ENCODE results near the gene MECR.

The MECR gene

GRCh38 chr1:29197993-29198392 lies 32.7 kb downstream of the MECR start:
- DNase-seq (ENCODE audit: low read depth) = no peak
- no peak for TF ChIP-seq CTCF (IDR thresholded peaks at IDR 0.05; ENCODE audit: control insufficient read depth, extremely low read depth, insufficient read depth)
- H3K4me3 ChIP-seq (ENCODE audit: low read depth, low read length) = no peak overlapping the region

- TF ChIP-seq CTCF (IDR thresholded peaks at IDR 0.05; ENCODE audit: control insufficient read depth, extremely low read depth, insufficient read depth) = peak; percentile 45
Observed at GRCh38 chr1:29197590-29197924, 33.2 kb downstream of the MECR start.

GRCh38 chr1:29196863-29197589 lies 33.7 kb downstream of the MECR start:
- DNase-seq (ENCODE audit: low read depth) = no peak
- TF ChIP-seq CTCF (IDR thresholded peaks at IDR 0.05; ENCODE audit: control insufficient read depth, extremely low read depth, insufficient read depth) = no peak
- H3K4me3 ChIP-seq (ENCODE audit: low read depth, low read length) = no peak overlapping the region

More at GRCh38 chr1:29197590-29197924, 33.2 kb downstream of the MECR start:
- no peak for DNase-seq (ENCODE audit: low read depth)
- no peak overlapping the region for H3K4me3 ChIP-seq (ENCODE audit: low read depth, low read length)

GRCh38 chr1:29195881-29196291 lies 34.8 kb downstream of the MECR start:
- no peak overlapping the region for H3K4me3 ChIP-seq (ENCODE audit: low read depth, low read length)
- TF ChIP-seq CTCF (IDR thresholded peaks at IDR 0.05; ENCODE audit: control insufficient read depth, extremely low read depth, insufficient read depth) = no peak
- no peak for DNase-seq (ENCODE audit: low read depth)

GRCh38 chr1:29193879-29194455 lies 36.8 kb downstream of the MECR start:
- DNase-seq (ENCODE audit: low read depth) = no peak
- H3K4me3 ChIP-seq (ENCODE audit: low read depth, low read length) = no peak overlapping the region
- TF ChIP-seq CTCF (IDR thresholded peaks at IDR 0.05; ENCODE audit: control insufficient read depth, extremely low read depth, insufficient read depth) = no peak

- no peak for DNase-seq (ENCODE audit: low read depth)
- TF ChIP-seq CTCF (IDR thresholded peaks at IDR 0.05; ENCODE audit: control insufficient read depth, extremely low read depth, insufficient read depth) = no peak
- no peak overlapping the region for H3K4me3 ChIP-seq (ENCODE audit: low read depth, low read length)
Observed at GRCh38 chr1:29190718-29191117, 40.0 kb downstream of the MECR start.

GRCh38 chr1:29186707-29187106 lies 44.0 kb downstream of the MECR start:
- no peak overlapping the region for H3K4me3 ChIP-seq (ENCODE audit: low read depth, low read length)
- no peak for TF ChIP-seq CTCF (IDR thresholded peaks at IDR 0.05; ENCODE audit: control insufficient read depth, extremely low read depth, insufficient read depth)
- no peak for DNase-seq (ENCODE audit: low read depth)

Data from LNCaP clone FGC (cell line).